ENCODE data around the gene MTUS2.

DNA sequence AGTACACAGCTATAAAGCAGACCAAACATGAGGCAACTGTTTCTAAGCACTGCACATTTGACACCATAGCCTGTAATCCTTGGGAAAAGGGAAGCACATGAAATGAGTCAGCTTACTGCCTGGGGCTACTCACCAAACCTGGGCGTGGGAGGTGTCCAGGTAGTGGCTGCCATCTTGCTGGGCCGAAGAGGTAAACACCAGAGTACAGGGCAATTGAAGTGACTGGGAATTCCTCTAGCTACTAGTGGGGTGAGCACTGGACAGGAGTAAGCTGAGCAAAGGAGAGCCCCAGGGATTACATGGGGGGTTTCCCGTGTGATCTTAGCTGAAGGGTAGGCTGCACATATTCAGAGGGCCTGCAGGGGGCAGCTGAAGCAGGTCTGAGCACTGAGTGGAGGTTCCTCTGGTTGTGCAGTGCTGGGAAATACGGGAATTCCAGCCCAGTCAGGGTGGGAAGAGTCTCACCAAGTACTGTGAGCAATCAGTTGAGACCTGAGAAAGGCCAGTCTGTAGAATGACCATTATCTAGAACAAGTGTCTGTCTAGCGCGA, 634.9 kb downstream of the MTUS2 start:
- TF ChIP-seq, protein P1, sequence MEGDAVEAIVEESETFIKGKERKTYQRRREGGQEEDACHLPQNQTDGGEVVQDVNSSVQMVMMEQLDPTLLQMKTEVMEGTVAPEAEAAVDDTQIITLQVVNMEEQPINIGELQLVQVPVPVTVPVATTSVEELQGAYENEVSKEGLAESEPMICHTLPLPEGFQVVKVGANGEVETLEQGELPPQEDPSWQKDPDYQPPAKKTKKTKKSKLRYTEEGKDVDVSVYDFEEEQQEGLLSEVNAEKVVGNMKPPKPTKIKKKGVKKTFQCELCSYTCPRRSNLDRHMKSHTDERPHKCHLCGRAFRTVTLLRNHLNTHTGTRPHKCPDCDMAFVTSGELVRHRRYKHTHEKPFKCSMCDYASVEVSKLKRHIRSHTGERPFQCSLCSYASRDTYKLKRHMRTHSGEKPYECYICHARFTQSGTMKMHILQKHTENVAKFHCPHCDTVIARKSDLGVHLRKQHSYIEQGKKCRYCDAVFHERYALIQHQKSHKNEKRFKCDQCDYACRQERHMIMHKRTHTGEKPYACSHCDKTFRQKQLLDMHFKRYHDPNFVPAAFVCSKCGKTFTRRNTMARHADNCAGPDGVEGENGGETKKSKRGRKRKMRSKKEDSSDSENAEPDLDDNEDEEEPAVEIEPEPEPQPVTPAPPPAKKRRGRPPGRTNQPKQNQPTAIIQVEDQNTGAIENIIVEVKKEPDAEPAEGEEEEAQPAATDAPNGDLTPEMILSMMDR (IDR thresholded peaks at IDR 0.05 in 8 of 11, conservative IDR thresholded peaks at IDR 0.05 in 3 of 11) = peak in 6 of 11 experiments; percentile 21 to 54 (median 36)
- TF ChIP-seq POLR2A (IDR thresholded peaks at IDR 0.05) (no peak), POLR2AphosphoS5 (IDR thresholded peaks at IDR 0.05) (no peak)
